Fibroblast of lung (primary cell): ENCODE results near the gene RPL13A. TPM values are rescaled to one million over a fixed set of nuclear protein-coding genes. Genes with fewer than 3 reads are reported as not detected.

Experiments
- DNase-seq, 2 donors: peaks; one replicate each; pipeline versions ENCODE4 v3.0.0 to v3.0.0-alpha.2; 2010; ENCODE audit warnings: low read depth in 2 of 2
- H2AFZ ChIP-seq: 2 replicates; pipeline ENCODE4 v1.5.1; 2012; ENCODE audit warnings: low read length, control low read depth, inconsistent platforms
- H3K27ac ChIP-seq: 2 replicates; pipeline ENCODE4 v1.5.1; 2011; ENCODE audit warnings: low read length, control low read depth; ENCODE audit not compliant: insufficient read depth
- H3K27me3 ChIP-seq: 2 replicates; pipeline ENCODE4 v1.5.1; 2011; ENCODE audit warnings: mild to moderate bottlenecking, low read length; ENCODE audit not compliant: control insufficient read depth, insufficient read depth
- H3K36me3 ChIP-seq: 2 replicates; pipeline ENCODE4 v1.5.1; 2011; ENCODE audit warnings: low read length; ENCODE audit not compliant: control insufficient read depth, insufficient read depth
- H3K4me1 ChIP-seq: 2 replicates; pipeline ENCODE4 v1.5.1; 2011; ENCODE audit warnings: low read length; ENCODE audit not compliant: control insufficient read depth, insufficient read depth; ENCODE audit errors: extremely low read depth
- H3K4me2 ChIP-seq: 2 replicates; pipeline ENCODE4 v1.5.1; 2011; ENCODE audit warnings: low read length, control low read depth; ENCODE audit not compliant: insufficient read depth; ENCODE audit errors: extremely low read depth
- H3K4me3 ChIP-seq, 4 experiments: fragments of 200-600 bp in 1 of 4; sonication (generic) in 1 of 4; replicated peaks in 1 of 4; 2 replicates each; pipeline ENCODE4 v1.5.1; 2011 to 2016; ENCODE audit warnings: low read length in 4 of 4, low read depth in 3 of 4, mild to moderate bottlenecking in 3 of 4, control low read depth in 2 of 4, inconsistent platforms in 1 of 4, mixed read lengths in 1 of 4; ENCODE audit not compliant: insufficient read depth in 1 of 4; ENCODE audit errors: control extremely low read depth in 1 of 4
- H3K79me2 ChIP-seq: 2 replicates; pipeline ENCODE4 v1.5.1; 2012; ENCODE audit warnings: mild to moderate bottlenecking, low read length, inconsistent platforms; ENCODE audit not compliant: control insufficient read depth, insufficient read depth
- H3K9ac ChIP-seq: 2 replicates; pipeline ENCODE4 v1.5.1; 2011; ENCODE audit warnings: mild to moderate bottlenecking, low read length, control low read depth; ENCODE audit not compliant: insufficient read depth
- H3K9me3 ChIP-seq: 2 replicates; pipeline ENCODE4 v1.5.1; 2012; ENCODE audit warnings: low read depth, low read length; ENCODE audit not compliant: control insufficient read depth, insufficient read depth
- H4K20me1 ChIP-seq: 2 replicates; pipeline ENCODE4 v1.5.1; 2011; ENCODE audit warnings: low read length; ENCODE audit not compliant: control insufficient read depth, insufficient read depth; ENCODE audit errors: extremely low read depth
- CTCF ChIP-seq, 2 donors: IDR thresholded peaks in 1 of 2; conservative IDR thresholded peaks in 1 of 2; 1 replicate in 1 of 2; 2 replicates in 1 of 2; pipeline ENCODE4 v1.5.1; 2011 to 2012; ENCODE audit warnings: low read length in 2 of 2, control low read depth in 1 of 2, inconsistent platforms in 1 of 2, low read depth in 1 of 2, mild to moderate bottlenecking in 1 of 2
- EZH2 ChIP-seq: IDR thresholded peaks from 2 replicates; pipeline ENCODE4 v1.5.1; 2012; ENCODE audit warnings: low read length, control low read depth, mild to moderate bottlenecking; ENCODE audit errors: missing control alignments
- polyA plus RNA-seq, 2 donors: library from polyadenylated mRNA; depleted of rRNA in 1 of 2; stranded (reverse) in 1 of 2; unstranded in 1 of 2; fragments of >200 nt; gene quantifications; 2 replicates each; pipeline ENCODE4 v1.2.1, GENCODE V29; 2011 to 2012; ENCODE audit warnings: missing spikeins in 1 of 2
- total RNA-seq: library from RNA; depleted of rRNA; stranded (reverse); fragments of >200 nt; gene quantifications from 2 replicates; pipeline ENCODE4 v1.2.1, GENCODE V29; 2014

Gene RPL13A
- total and polyA plus RNA-seq, 2 donors (not counting 1 experiment from before 2014, with no cell fraction given): 1,418 to 3,385 TPM

GRCh38 chr19:49502866-49503581, 15.6 kb downstream of the RPL13A start:
- Histone ChIP-seq H2AFZ (no peak overlapping the region), H3K79me2 (peaks cover 11% of the 10 kb centered on the region), H3K9ac (no peak overlapping the region), H3K4me1 (peaks cover under 1% of the 10 kb centered on the region), H3K27me3 (no peaks in the 10 kb centered on the region), H3K4me2 (peak overlapping the region; percentile 67), H3K4me3 (no peak overlapping the region), H3K27ac (no peak overlapping the region), H3K9me3 (no peaks in the 10 kb centered on the region), H4K20me1 (no peaks in the 10 kb centered on the region), H3K36me3 (peaks cover 17% of the 10 kb centered on the region)
- DNase-seq: peak; percentile 63 to 91
- TF ChIP-seq EZH2: no peak
- TF ChIP-seq CTCF (conservative IDR thresholded peaks at IDR 0.05 in 1 of 2, IDR thresholded peaks at IDR 0.05 in 1 of 2; ENCODE audit: low read depth in 1 of 2, low read length in 2 of 2): peak; percentile 58 to 70

GRCh38 chr19:49503582-49503962, 16.2 kb downstream of the RPL13A start:
- Histone ChIP-seq H3K4me3 (no peak overlapping the region), H3K4me2 (no peak overlapping the region), H3K9ac (no peak overlapping the region), H4K20me1 (no peaks in the 10 kb centered on the region), H3K36me3 (peaks cover 13% of the 10 kb centered on the region), H3K4me1 (no peaks in the 10 kb centered on the region), H3K9me3 (no peaks in the 10 kb centered on the region), H3K27ac (no peak overlapping the region), H2AFZ (no peak overlapping the region), H3K79me2 (peaks cover 5% of the 10 kb centered on the region), H3K27me3 (no peaks in the 10 kb centered on the region)
- TF ChIP-seq CTCF (conservative IDR thresholded peaks at IDR 0.05 in 1 of 2, IDR thresholded peaks at IDR 0.05 in 1 of 2; ENCODE audit: low read depth in 1 of 2, low read length in 2 of 2): no peak
- TF ChIP-seq EZH2: no peak
- no peak for DNase-seq

- no peak for DNase-seq
- Histone ChIP-seq H3K36me3 (no peaks in the 10 kb centered on the region), H3K4me2 (no peak overlapping the region), H3K9ac (no peak overlapping the region), H3K27ac (no peak overlapping the region), H3K27me3 (no peaks in the 10 kb centered on the region), H3K4me1 (no peaks in the 10 kb centered on the region), H4K20me1 (no peaks in the 10 kb centered on the region), H3K9me3 (no peaks in the 10 kb centered on the region), H3K79me2 (no peaks in the 10 kb centered on the region), H2AFZ (no peak overlapping the region), H3K4me3 (no peak overlapping the region)
- peak; percentile 68 to 75 for TF ChIP-seq CTCF (conservative IDR thresholded peaks at IDR 0.05 in 1 of 2, IDR thresholded peaks at IDR 0.05 in 1 of 2; ENCODE audit: low read depth in 1 of 2, low read length in 2 of 2)
- TF ChIP-seq EZH2: no peak
Observed at GRCh38 chr19:49506575-49507105, 19.2 kb downstream of the RPL13A start.
